HG03378 (cell line): ENCODE data around the gene CNPY1.

Experiments
- ATAC-seq: cut with Tn5 transposase; IDR thresholded peaks from one replicate; pipeline ENCODE4 v1.9.1; 2021; ENCODE audit warnings: mild to moderate bottlenecking, moderate library complexity; ENCODE audit not compliant: unreplicated experiment

Gene CNPY1

DNA sequence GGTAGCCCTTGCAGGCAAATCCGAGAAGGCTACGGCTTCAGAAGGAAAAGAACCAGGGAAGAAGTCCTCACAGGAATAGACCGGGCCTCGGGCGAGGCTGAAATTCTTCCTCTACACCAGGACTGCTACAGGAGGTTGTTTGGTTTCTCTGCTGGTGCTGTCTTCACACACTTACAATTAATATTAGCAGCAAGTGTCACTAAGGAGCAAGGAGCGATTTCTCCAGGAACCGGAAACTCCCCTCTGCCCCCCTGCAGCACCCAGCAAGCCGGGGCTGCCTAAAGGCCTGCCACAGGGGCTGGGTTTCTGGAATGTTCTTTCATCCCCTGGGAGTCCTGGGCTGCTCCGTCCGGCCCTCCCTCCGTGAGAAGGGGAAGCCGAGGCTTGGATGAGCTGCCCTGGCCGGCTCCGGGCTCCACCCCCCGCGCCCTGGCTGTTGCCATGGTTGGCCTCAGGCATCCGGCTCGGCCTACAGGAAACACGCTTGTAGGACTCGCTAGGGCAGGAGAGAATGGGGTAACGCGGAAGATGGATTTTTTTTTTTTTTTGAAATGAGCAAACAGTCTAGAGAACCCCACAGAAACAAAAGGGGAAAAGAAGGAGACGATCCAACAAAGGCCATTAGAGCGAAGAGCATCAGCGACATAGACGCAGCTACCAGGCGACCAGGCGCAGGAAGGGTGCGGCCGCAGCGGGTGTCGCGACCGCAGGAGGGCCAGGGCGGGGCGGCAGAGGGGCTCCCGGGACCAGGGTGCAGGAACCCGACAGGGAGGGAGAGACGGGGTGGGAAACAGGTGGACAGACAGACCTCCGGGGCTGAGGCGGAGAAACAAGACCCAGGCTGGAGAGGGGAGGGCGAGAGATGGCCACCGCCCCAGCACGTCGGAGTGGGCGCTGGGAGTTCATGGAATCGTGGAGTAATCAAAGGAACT is 55.4 kb downstream of the CNPY1 start:
- peak; percentile 84 for ATAC-seq

- no peak for ATAC-seq
These were observed 56.3 kb downstream of the CNPY1 start for GRCh38 chr7:155489862-155490696.

DNA sequence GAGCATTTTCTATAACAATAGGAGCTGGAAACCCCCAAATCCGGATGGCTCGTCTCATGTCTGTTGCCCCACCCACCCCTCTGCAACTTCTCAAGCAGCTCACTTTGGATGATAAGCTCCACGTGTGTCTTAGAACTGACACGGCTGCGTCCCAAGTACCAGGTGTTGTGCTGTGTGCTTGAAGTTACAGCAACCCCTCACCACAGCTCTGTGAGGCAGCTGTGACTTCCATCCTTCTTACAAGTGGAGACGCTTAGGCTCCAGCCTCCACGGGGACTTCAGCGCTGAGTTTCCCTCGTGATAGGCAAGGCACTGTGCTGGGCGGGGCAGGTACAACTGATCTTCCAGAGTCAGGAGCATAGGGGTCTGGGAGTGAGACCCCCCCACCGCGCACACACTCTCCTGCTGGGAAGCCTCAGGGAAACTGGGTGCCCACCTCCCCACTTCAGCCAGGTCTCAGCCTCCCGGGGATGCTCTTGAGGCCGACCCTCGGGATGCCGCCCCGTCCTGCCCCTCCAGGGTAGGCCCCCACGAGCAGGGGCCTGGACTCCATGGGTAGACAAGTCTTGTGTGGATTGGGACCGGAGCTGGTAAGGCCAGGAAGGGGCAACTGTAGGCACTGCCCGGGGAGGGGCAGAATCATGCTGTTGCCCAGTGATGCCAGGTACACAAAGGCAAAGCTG is 57.1 kb downstream of the CNPY1 start:
- ATAC-seq, result no peak

DNA sequence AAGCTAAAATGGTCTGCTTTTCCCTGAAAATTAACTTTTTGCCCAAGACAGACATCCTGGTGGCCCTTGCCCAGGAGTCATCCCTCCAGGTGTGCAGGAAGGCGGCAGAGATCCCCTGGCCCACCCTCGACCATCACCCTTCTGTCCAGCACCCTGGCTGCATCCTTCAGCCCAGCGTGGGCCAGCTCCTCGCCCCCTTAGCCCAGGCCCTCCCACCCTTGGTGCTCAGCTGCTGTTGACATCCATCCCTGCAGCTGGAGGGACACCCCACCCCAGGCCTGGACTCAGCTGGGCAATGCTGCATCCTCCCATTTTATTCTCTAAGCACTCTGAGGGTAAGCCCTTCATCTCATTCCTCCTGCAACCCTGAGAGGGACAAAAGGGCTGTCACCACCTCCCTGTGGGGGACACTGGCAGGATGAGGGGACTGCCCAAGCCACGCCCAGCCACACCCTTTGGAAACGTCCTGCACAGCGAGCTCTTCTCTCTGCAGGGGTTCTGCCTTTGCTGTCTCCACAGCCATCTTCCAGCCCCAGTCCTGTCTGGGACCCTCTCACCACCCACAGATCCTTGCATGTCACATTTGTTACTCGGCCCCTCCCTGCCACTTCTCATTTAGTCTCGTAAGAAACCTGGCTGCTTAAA is 57.8 kb downstream of the CNPY1 start:
- ATAC-seq, result no peak

DNA sequence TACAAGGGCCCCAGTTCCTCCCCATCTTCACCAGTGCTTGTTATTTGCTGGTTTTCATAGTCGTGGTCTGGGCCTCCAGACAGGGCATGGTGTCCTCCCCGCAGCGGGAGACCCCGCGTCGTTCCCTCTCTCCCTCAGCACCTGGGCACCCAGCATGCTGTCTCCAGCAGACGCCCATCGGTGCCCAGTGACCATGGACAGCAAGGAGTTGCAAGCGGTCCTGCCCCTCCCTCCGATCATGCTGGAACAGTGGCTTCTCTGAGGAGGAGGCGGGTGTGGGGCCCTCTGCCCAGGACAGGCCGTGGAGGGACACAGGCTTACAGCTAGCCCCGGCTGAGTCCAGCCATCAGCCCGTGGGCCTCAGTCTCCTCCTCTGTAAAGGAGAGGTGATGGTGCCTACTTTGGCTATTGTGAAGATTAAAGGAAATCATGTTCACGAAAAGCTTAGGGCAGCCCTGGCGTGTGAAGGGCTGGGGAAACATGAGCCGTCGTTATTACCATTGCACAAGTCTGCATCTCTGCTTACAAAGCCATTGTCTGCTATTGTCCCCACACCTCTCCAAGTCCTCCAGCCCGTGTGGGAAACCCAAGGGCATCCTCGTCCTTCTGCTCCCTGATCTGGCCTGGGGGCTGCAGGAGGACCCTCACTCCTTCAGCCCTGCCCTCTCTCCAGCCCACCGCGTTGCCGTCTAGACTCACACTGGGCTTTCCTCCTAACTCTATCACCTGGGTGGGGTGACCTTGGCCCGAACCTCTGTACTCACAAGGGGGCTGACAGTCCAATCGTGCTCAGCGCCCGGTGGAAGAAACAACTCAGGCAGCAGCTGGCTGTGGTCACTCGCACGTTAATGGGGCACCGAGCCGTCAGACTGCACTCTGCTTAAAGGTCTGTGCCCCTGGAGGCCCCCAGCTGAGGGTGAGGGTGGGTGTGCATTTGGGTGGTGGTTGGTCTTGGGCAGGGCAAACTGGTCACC is 58.6 kb downstream of the CNPY1 start:
- no peak for ATAC-seq

- no peak for ATAC-seq
These were observed 59.4 kb downstream of the CNPY1 start for GRCh38 chr7:155486783-155487508.

DNA sequence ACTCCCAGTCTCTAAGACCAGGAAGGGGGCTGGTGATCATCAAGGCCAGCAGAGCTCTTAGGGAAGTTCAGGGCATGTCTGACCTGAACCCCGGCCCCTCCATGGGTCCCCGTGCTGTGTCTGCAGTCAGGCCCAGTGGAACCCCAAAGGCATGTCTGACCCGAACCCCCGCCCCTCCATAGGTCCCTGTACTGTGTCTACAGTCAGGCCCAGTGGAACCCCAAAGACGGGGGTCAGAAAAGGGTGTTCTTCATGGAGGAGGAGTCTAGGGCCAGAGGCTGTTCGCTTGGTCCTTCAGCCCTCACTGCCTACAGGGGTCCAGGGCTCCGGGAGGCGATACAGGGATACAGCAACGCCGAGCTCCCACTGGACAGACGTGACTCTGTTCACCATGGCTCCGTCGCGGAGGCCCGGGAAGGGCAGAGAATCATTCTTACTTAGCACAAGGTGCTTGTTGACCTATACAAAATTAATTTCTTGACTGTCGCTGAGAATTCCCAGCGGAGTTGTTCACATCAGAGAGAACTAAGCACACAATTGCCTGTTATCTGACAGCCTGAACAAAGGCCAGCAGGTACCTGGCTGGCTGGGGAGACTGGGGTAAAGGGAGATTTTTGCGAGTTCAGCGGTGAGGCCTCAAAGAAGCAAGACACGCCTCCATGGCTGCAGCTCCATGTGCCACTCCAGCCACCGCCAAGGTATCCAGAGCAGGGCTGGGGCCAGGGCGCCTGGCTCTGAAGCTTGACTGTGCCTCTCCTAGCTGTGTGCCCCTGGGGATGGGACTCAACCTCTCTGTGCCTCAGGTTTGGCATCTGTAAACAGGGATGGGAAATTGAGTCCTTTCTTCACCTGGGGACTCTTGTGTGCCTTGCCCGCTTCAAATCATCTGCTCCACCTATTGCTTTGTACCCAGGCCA is 61.6 kb downstream of the CNPY1 start:
- no peak for ATAC-seq

DNA sequence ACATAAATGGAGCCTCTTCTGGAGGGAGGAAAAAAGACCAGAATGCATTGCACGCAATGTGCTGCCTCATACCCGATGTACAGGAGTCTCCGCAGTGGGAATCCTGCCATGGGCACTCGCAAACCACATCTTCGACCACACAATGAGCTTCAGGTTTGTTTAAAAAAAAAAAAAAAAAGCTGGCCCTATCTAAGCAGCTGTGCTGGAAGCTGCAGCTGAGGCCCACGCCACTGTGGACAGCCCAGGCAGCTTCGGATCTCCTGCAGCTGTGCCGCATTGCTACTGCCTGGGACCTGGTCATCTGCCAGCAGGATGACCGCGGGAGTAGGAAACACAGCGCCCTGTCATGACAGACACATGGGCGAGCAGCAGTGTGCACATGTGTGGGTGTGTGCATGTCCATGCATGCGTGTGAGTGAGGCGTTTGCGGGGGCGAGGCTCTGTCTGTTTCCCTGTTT is 62.5 kb downstream of the CNPY1 start:
- no peak for ATAC-seq

- no peak for ATAC-seq
These were observed 63.1 kb downstream of the CNPY1 start for GRCh38 chr7:155483245-155483644.

DNA sequence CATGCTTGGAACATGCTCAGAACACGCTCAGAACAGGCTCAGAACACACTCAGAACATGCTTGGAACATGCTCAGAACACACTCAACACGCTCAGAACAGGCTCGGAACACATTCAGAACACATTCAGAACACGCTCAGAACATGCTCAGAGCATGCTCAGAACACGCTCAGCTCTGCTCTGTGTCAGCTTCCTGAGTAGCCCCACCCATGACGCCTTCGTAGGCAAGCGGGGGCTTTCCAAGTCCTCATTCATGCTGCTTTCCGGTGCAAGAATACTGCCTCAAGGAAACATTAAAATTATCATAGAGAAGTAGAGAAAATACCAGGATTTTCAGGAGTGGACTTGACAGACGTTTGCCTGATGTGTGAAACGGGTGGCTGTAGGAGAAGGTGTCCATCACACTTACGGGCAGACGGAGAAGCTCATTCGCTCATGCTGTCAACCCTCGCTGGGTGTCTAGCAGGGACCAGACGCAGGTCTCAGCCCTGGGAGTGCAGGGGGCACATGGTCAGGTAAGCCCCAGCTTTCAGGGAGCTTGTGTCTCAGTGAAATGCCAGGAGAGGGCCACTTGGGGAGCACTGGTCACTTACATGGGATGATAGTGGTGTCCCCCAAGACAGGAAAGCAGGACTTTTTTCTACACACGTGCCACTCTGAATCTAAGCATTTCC is 63.7 kb downstream of the CNPY1 start:
- no peak for ATAC-seq

GRCh38 chr7:155481764-155482163 is 64.6 kb downstream of the CNPY1 start:
- no peak for ATAC-seq

GRCh38 chr7:155477476-155477875 is 68.9 kb downstream of the CNPY1 start:
- peak; percentile 96 for ATAC-seq

- ATAC-seq, result no peak
These were observed 74.6 kb downstream of the CNPY1 start for GRCh38 chr7:155471718-155472117.

GRCh38 chr7:155470686-155471638 is 75.4 kb downstream of the CNPY1 start:
- ATAC-seq, result no peak

DNA sequence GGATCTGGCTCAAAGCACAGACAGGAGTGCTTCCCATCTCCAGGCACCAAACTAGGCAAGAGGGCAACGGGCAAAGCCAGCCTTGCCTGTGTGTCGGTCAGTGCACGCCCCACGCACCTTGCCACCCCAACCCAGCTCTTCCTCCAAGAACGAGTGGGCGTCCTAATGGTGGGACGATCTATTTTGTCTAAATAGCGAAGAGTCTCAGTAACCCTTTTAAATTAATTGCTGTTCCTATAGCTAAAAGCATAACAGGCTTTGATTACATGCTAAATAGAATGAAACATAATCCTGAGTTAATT is 76.2 kb downstream of the CNPY1 start:
- ATAC-seq, result no peak
